ENCODE results near the gene NOXA1.
"Not testable (repeated sequence)": the region's sequence is repeated elsewhere in the genome, so short reads cannot be mapped to it uniquely, and the experiment has no call there.

The NOXA1 gene

DNA sequence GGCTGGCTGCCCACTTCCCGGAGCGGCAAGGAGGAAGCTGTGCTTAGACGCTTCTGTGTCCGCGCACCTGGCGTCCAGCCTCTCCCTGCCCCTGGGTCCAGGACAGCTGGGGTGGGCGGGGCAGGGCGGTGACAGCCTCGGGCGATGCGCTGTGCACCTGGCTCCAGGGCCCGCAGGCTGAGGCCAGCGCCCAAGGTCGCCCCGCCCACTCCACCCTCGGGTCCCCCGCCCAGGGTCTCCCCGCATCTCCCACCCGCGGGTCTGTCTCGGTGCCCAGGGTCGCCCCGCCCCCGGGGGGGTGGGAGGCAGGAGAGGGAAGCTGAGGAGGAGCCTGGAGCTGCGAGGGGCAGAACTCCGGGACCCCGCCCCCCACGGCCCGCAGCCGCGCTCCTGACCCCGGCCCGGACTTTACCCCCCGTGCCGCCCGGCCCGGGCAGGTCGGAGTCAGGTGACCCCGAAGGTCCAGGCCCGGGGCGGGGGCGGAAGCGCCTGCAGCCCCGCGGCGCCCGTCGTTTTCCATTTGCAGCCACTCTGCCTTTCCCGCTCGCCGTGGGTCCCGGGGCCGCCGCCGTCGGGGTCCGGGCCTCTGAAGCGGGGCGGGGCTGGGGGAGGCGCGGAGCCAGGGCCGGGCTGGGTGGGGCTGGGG, 18.2 kb downstream of the NOXA1 start, which contains the start of gene ENTPD8:
ENTPD8 (minus strand) TSS at position 69 of the 646 bp plus-strand sequence. CDS start 3,072 bp downstream, outside the sequence.
- DNase-seq = no peak

- no peak for DNase-seq
Measured at GRCh38 chr9:137441935-137442321, 18.7 kb downstream of the NOXA1 start.

- DNase-seq = no peak
Measured at GRCh38 chr9:137444106-137444790, 21.1 kb downstream of the NOXA1 start.

DNA sequence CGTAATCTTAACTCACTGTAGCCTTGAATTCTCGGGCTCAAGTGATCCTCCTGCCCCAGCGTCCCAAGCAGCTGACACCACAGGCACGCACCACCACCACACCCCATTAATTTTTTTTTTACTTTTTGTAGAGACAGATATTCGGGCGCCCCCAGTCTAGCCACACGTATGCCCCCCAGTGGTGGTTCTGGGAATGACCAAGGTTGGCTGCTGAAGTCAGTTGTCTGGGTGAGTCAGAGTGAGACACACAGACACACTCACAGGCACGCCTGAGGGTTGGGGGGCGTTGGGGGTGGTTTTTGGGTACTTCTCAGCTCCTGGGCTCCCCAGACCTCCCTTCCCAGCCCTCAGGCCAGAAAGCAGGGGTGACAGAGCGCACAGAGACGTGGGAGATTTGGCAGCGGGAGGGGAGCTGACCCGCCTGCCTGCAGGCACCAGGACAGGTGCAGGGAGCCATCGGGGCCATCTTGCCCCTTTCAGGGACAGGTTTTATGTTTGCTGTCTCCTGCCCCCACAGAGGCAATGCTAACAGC, 22.1 kb downstream of the NOXA1 start:
- DNase-seq = peak; percentile 77

- no peak for DNase-seq
Measured at GRCh38 chr9:137445930-137446431, 22.8 kb downstream of the NOXA1 start.

GRCh38 chr9:137446851-137447471, 23.8 kb downstream of the NOXA1 start:
- peak; percentile 40 for DNase-seq

DNA sequence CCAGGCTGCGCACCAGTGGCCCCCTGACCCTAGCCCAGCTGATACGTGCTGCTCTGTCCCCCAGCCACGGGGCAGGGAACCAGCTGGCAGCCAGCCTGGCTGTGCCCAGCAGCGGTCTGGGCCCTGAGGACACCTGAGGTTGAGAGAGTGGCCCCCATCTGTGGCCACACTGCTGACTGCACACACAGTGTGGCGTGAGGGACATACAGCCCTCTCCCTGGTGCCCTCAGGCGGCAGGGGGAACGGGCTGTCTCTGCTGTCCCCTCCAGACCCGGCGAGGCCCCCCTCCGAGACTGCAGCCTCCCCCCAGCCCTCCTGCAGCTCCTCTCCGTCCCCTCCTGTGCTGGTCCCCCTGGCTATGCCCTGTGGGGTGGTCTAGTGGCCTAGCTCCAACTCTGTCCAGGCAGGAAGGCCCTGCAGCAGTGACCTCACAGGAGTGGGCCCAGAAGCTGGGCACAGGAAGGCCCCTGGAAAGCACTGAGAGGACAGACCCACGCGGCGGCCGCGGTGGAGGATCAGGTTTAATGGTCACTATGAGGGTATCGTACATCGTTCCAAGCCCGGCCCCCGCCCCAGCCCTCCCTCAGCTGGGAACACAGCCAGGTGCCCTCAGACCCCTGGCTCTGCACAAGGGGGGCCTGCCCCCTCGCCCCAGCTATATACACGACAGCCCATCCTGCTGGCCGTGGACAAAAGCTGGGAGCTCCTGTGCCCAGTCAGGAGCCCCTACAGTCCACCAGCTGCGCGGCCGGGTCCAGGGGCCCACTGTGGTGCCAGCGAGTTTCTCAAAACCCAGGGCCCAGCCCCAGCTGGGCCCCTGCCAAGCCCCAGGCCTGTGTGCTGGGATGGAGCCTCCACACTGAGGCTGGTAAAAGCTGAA, 24.8 kb downstream of the NOXA1 start:
- no peak for DNase-seq

- no peak for DNase-seq
Measured at GRCh38 chr9:137448602-137448962, 25.4 kb downstream of the NOXA1 start.

- no peak for DNase-seq
Measured at GRCh38 chr9:137449081-137449844, 26.1 kb downstream of the NOXA1 start.

DNA sequence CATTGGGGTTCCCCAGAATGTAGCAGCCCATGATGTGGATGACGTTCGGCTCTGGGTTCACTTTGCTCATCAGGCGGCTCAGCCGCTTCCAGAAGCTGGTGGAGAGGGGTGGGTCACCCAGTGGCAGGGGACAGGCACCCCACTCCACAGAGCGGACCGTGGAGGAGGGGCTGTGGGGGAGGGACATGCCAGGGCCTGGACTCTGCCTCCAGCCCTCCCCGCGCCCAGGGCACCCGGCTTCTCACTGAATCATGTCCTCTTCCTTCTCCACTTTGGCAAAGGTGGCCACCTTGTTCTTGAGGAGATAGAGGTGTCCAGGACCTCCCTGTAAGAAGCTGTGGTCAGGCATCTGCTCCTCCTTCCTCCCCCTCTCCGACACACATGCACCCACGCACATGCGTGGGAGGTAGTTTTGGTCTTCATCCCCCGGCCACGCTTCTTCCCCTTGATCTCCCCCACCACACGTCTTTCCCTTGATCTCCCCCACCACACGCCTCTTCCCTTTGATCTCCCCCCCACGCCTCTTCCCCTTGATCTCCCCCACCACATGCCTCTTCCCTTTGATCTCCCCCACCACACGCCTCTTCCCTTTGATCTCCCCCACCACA, 26.8 kb downstream of the NOXA1 start:
- DNase-seq = no peak

GRCh38 chr9:137450539-137451222, 27.5 kb downstream of the NOXA1 start:
- not testable (repeated sequence) for DNase-seq

DNA sequence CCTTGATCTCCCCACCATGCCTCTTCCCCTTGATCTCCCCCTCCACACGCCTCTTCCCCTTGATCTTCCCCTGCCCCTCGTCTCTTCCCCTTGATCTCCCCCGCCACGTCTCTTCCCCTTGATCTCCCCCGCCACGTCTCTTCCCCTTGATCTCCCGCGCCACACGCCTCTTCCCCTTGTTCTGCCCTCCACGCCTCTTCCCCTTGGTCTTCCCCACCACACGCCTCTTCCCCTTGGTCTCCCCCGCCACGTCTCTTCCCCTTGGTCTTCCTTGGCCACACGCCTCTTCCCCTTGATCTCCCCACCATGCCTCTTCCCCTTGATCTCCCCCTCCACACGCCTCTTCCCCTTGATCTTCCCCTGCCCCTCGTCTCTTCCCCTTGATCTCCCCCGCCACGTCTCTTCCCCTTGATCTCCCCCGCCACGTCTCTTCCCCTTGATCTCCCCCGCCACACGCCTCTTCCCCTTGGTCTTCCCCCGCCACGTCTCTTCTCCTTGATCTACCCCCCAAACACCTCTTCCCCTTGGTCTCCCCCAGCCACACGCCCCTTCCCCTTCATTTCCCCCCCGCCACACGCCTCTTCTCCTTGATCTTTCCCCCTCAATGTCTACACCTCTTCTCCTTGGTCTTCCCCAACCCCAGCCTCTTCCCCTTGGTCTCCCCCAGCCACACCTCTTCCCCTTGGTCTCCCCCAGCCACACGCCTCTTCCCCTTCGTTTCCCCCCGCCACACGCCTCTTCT, 28.2 kb downstream of the NOXA1 start:
- DNase-seq = not testable (repeated sequence)

GRCh38 chr9:137452006-137452760, 29.0 kb downstream of the NOXA1 start:
- DNase-seq = no peak

GRCh38 chr9:137452761-137453642, 29.8 kb downstream of the NOXA1 start:
- no peak for DNase-seq

DNA sequence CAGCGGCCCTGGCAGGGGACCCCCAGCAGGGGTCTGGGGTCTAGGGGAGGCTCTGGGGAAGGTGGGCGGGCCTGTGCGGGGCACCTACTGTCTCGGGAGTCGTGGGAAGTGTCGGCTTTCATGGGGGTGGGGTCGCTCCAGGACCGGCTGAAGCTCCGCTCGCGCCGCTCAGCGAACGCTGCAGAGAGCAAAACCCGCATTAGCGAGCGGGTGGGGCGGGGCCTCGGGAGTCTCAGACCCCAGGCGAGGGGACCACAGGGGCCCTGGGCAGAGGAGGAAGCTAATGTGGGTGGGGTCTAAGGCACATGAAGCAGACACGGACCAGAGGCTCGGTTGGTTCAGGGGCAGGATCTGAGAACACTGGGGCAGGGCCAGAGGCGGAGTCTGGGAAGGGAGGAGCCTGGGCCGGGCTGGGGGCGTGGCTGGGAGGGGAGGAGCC, 30.5 kb downstream of the NOXA1 start:
- DNase-seq = peak; percentile 69

GRCh38 chr9:137454145-137454596, 31.0 kb downstream of the NOXA1 start:
- no peak for DNase-seq

DNA sequence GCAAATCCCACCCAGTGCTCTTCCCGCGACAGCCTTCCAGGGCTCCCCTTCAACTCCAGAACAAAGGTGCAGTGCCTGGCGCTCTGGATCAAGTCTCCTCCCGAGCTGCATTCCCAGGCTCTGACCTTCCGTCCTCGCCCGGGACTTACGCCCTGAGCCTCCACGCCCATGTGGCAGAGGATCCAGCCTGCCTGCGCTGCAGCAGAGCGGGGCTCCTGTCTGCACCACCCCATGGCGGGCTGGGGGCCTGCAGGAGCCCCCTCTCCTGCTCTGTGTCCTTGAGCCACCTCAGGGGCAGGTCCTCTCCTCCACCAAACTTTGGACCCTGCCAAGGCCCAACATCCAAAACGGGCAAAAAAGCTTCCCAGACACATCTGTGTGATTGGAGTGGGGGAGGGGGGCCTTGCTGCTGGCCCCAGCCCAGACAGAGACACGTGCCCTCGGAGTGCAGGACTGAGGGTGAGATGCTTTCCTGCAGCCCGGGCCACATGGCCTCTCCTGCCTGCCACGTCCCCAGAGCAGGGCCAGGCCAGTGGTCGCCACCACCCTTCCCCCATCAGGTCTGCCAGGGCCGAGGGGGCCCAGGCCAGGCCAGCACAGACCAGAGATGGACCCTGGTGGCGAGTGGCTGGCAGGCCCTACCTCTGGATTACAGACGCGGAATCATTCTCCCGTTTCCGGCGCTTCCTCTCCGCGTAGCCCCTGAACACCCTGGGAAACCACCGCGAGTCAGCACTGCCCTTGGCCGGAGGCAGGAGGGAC, 31.6 kb downstream of the NOXA1 start:
- no peak for DNase-seq
